ENCODE data around the gene SLC9A8.
"Not testable (repeated sequence)": the region's sequence is repeated elsewhere in the genome, so short reads cannot be mapped to it uniquely, and the experiment has no call there.

The SLC9A8 gene

DNA sequence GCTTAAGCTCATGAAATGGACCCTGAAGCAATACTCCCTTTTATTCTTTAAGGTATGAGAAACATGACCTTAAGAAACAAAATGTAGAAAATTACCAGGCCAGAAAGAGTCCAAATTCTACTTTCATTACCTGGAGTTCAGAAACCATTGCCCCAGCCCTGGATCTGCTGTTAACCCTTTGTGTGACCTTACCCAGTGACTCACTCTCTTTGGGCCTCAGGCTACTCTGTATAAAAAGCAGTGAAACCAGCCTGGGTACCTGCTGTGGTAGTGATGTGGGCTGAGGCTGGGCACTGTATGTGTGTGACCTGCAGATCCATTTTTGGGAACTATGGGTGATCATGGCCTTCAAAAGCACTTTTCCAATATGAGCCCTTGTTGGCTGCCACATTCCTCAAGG, 47.2 kb downstream of the SLC9A8 start:
- no peak overlapping the region for H3K4me3 ChIP-seq (ENCODE audit: low read length)
- no peak overlapping the region for H3K9ac ChIP-seq (ENCODE audit: low read length)
- H3K4me1 ChIP-seq (ENCODE audit: low read length): no peaks in the 10 kb centered on the region
- H3K9me2 ChIP-seq (replicated peaks; ENCODE audit: insufficient read depth, low read length): no peaks in the 10 kb centered on the region
- no peak for DNase-seq
- H3K4me2 ChIP-seq (ENCODE audit: low read depth, low read length): no peak overlapping the region
- H3F3A ChIP-seq (ENCODE audit: insufficient read depth, low read length): no peaks in the 10 kb centered on the region
- no peak overlapping the region for H3K27ac ChIP-seq (ENCODE audit: low read length)
- H3K36me3 ChIP-seq (replicated peaks; ENCODE audit: insufficient read depth, low read length): no peaks in the 10 kb centered on the region; the same call in 1 of the 2 replicates
- TF ChIP-seq EZH2 (optimal IDR thresholded peaks at IDR 0.05; ENCODE audit: low read depth, low read length): no peak
- TF ChIP-seq, protein P1, sequence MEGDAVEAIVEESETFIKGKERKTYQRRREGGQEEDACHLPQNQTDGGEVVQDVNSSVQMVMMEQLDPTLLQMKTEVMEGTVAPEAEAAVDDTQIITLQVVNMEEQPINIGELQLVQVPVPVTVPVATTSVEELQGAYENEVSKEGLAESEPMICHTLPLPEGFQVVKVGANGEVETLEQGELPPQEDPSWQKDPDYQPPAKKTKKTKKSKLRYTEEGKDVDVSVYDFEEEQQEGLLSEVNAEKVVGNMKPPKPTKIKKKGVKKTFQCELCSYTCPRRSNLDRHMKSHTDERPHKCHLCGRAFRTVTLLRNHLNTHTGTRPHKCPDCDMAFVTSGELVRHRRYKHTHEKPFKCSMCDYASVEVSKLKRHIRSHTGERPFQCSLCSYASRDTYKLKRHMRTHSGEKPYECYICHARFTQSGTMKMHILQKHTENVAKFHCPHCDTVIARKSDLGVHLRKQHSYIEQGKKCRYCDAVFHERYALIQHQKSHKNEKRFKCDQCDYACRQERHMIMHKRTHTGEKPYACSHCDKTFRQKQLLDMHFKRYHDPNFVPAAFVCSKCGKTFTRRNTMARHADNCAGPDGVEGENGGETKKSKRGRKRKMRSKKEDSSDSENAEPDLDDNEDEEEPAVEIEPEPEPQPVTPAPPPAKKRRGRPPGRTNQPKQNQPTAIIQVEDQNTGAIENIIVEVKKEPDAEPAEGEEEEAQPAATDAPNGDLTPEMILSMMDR (IDR thresholded peaks at IDR 0.05; ENCODE audit: low read length): no peak
- TF ChIP-seq EZH2phosphoT487 (IDR thresholded peaks at IDR 0.05; ENCODE audit: low read length): no peak
- H4K20me1 ChIP-seq (ENCODE audit: insufficient read depth, low read length): no peaks in the 10 kb centered on the region
- H3K79me2 ChIP-seq (ENCODE audit: low read length): no peaks in the 10 kb centered on the region
- H3K27me3 ChIP-seq (replicated peaks; ENCODE audit: insufficient read depth, low read length): no peaks in the 10 kb centered on the region
- H3K9me3 ChIP-seq (replicated peaks; ENCODE audit: insufficient read depth, low read length): no peaks in the 10 kb centered on the region
- H2AFZ ChIP-seq (ENCODE audit: low read length): no peak overlapping the region

DNA sequence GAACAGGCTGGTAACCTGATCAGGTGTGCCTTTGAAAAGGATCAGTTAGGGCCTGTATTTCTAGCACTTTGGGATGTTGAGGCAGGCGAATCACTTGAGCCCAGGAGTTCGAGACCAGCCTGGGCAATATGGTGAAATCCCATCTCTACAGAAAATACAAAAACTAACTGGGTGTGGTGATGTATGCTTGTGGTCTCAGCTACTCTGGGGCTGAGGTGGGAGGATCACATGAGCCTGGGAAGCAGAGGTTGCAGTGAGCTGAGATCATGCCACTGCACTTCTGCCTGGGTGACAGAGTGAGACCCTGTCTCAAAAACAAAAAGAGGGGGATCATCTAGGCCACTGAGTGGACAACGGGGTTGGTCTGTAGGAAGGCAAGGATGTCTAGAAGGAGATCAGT, 48.6 kb downstream of the SLC9A8 start:
- not testable (repeated sequence) for H4K20me1 ChIP-seq (ENCODE audit: insufficient read depth, low read length); H3K27me3 ChIP-seq (replicated peaks; ENCODE audit: insufficient read depth, low read length); DNase-seq; H3K79me2 ChIP-seq (ENCODE audit: low read length); H3K9ac ChIP-seq (ENCODE audit: low read length); H2AFZ ChIP-seq (ENCODE audit: low read length); H3K9me3 ChIP-seq (replicated peaks; ENCODE audit: insufficient read depth, low read length); H3K4me3 ChIP-seq (ENCODE audit: low read length); H3F3A ChIP-seq (ENCODE audit: insufficient read depth, low read length); H3K4me2 ChIP-seq (ENCODE audit: low read depth, low read length); H3K27ac ChIP-seq (ENCODE audit: low read length); H3K36me3 ChIP-seq (replicated peaks; ENCODE audit: insufficient read depth, low read length); H3K9me2 ChIP-seq (replicated peaks; ENCODE audit: insufficient read depth, low read length); H3K4me1 ChIP-seq (ENCODE audit: low read length)

DNA sequence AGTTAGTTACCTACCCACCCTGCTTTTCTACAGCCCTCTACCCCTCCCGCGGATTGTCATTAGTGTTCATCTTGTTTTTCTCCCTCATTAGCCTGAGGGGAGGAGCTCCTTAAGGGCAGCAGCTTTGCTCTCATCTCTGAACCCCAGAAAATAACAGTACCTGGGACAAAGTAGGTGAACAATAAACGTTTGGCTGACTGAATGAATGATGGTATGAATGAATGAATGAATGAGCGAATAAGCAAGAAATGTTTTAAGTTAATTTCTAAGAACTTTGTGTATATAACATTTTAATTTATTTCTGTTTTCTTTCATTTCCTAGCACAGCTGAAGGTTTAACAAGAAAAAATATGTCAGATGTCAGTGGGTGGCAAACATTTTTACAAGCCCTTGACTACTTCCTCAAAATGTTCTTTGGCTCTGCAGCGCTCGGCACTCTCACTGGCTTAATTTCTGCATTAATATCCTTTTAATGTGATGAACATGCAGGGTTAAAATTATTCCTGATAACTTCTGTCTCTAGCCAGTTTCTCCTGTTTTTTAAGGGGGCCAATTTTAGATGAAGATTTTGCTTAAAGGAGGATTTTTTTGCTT, 50.1 kb downstream of the SLC9A8 start:
- H3K9me2 ChIP-seq (replicated peaks; ENCODE audit: insufficient read depth, low read length): no peaks in the 10 kb centered on the region
- no peaks in the 10 kb centered on the region for H3K4me1 ChIP-seq (ENCODE audit: low read length)
- H2AFZ ChIP-seq (ENCODE audit: low read length): no peak overlapping the region
- H3F3A ChIP-seq (ENCODE audit: insufficient read depth, low read length): no peaks in the 10 kb centered on the region
- TF ChIP-seq EZH2phosphoT487 (IDR thresholded peaks at IDR 0.05; ENCODE audit: low read length) (no peak), EZH2 (optimal IDR thresholded peaks at IDR 0.05; ENCODE audit: low read depth, low read length) (no peak)
- TF ChIP-seq, protein P1 (IDR thresholded peaks at IDR 0.05; ENCODE audit: low read length): no peak
- no peak overlapping the region for H3K4me3 ChIP-seq (ENCODE audit: low read length)
- no peak overlapping the region for H3K27ac ChIP-seq (ENCODE audit: low read length)
- H3K4me2 ChIP-seq (ENCODE audit: low read depth, low read length): no peak overlapping the region
- no peaks in the 10 kb centered on the region; the same call in 1 of the 2 replicates for H3K36me3 ChIP-seq (replicated peaks; ENCODE audit: insufficient read depth, low read length)
- H4K20me1 ChIP-seq (ENCODE audit: insufficient read depth, low read length): no peaks in the 10 kb centered on the region
- no peak for DNase-seq
- no peaks in the 10 kb centered on the region for H3K27me3 ChIP-seq (replicated peaks; ENCODE audit: insufficient read depth, low read length)
- H3K79me2 ChIP-seq (ENCODE audit: low read length): no peaks in the 10 kb centered on the region
- H3K9me3 ChIP-seq (replicated peaks; ENCODE audit: insufficient read depth, low read length): no peaks in the 10 kb centered on the region
- H3K9ac ChIP-seq (ENCODE audit: low read length): no peak overlapping the region

DNA sequence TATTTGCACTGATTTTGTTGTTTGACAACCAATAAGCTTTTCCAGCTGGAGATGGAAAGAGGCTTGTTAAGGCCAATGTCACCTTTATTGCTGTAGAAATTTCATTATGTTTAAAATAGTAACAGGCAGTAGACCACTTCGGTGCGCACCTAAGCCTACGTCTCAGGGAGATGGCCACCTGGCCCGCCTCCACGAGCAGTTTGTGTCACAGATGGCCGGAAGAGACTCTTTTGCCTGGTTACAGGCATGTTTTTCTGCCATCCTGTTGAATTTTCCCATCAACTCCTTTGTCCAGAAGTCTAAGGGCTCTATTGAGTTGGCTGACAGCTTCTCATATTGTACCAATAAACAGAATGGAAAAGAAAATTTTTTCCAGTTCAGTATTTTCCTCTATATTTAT, 51.0 kb downstream of the SLC9A8 start:
- Histone ChIP-seq H3K9me2 (replicated peaks; ENCODE audit: insufficient read depth, low read length) (no peaks in the 10 kb centered on the region), H3K9me3 (replicated peaks; ENCODE audit: insufficient read depth, low read length) (no peaks in the 10 kb centered on the region), H3K27ac (ENCODE audit: low read length) (no peak overlapping the region), H3K4me1 (ENCODE audit: low read length) (no peaks in the 10 kb centered on the region), H3K36me3 (replicated peaks; ENCODE audit: insufficient read depth, low read length) (no peaks in the 10 kb centered on the region; the same call in 1 of the 2 replicates), H2AFZ (ENCODE audit: low read length) (no peak overlapping the region), H3K27me3 (replicated peaks; ENCODE audit: insufficient read depth, low read length) (no peaks in the 10 kb centered on the region), H3K9ac (ENCODE audit: low read length) (no peak overlapping the region), H3F3A (ENCODE audit: insufficient read depth, low read length) (no peaks in the 10 kb centered on the region), H3K4me3 (ENCODE audit: low read length) (no peak overlapping the region), H3K79me2 (ENCODE audit: low read length) (no peaks in the 10 kb centered on the region), H3K4me2 (ENCODE audit: low read depth, low read length) (no peak overlapping the region), H4K20me1 (ENCODE audit: insufficient read depth, low read length) (no peaks in the 10 kb centered on the region)
- TF ChIP-seq, protein P1 (IDR thresholded peaks at IDR 0.05; ENCODE audit: low read length): no peak
- TF ChIP-seq EZH2phosphoT487 (IDR thresholded peaks at IDR 0.05; ENCODE audit: low read length): no peak
- no peak for TF ChIP-seq EZH2 (optimal IDR thresholded peaks at IDR 0.05; ENCODE audit: low read depth, low read length)
- no peak for DNase-seq

Measured in MM.1S (cell line).